OCI-LY7 (cell line): ENCODE data around the gene HIF3A. TPM values are rescaled to one million over a fixed set of nuclear protein-coding genes. Genes with fewer than 3 reads are reported as not detected.

ENCODE experiments used
- BruUV-seq: library from RNA; stranded (reverse); fragments of 400-500 nt; replicated peaks from 2 replicates; lab custom pipeline; 2021; lab: Mats Ljungman, UMichigan
- CTCF ChIA-PET: fragments of 300-600 bp; sonication (Branson Sonifier 250); formaldehyde crosslinking; loops from one replicate; lab custom pipeline; 2022; ENCODE audit warnings: antibody characterized with exemption; ENCODE audit not compliant: unreplicated experiment; lab: Charles Lee
- POLR2A ChIA-PET: fragments of 300-600 bp; sonication (Branson Sonifier 250); formaldehyde crosslinking; loops from one replicate; lab custom pipeline; 2022; ENCODE audit warnings: antibody characterized with exemption; lab: Charles Lee
- DNase-seq: peaks from one replicate; pipeline ENCODE4 v3.0.0-alpha.2; 2015; ENCODE audit warnings: low spot score
- H2AFZ ChIP-seq: fragments of 200-600 bp; sonication (generic), shearing (Covaris generic); 2 replicates; pipeline ENCODE4 v1.6.1; 2014; ENCODE audit warnings: mild to moderate bottlenecking, antibody characterized with exemption, low read length, moderate library complexity
- H3K27ac ChIP-seq: fragments of 200-600 bp; sonication (generic); 2 replicates; pipeline ENCODE4 v1.5.1; 2014; ENCODE audit warnings: mixed run types, low read depth, mild to moderate bottlenecking, moderate library complexity, low read length, inconsistent platforms; ENCODE audit not compliant: poor library complexity, severe bottlenecking
- H3K36me3 ChIP-seq: fragments of 200-600 bp; sonication (generic); 2 replicates; pipeline ENCODE4 v1.6.1; 2014; ENCODE audit warnings: mild to moderate bottlenecking, antibody characterized with exemption, low read length, moderate library complexity, mixed read lengths; ENCODE audit not compliant: insufficient read depth
- H3K4me1 ChIP-seq: fragments of 200-600 bp; sonication (generic); 2 replicates; pipeline ENCODE4 v1.5.1; 2014; ENCODE audit warnings: mild to moderate bottlenecking, low read length; ENCODE audit not compliant: insufficient read depth, poor library complexity, severe bottlenecking
- H3K4me2 ChIP-seq: fragments of 200-600 bp; sonication (generic); 2 replicates; pipeline ENCODE4 v1.6.1; 2014; ENCODE audit warnings: mild to moderate bottlenecking, low read length
- H3K4me3 ChIP-seq: fragments of 200-600 bp; sonication (generic); 2 replicates; pipeline ENCODE4 v1.5.1; 2014; ENCODE audit warnings: mild to moderate bottlenecking, low read depth, low read length; ENCODE audit not compliant: poor library complexity, severe bottlenecking
- H3K79me2 ChIP-seq: fragments of 200-600 bp; sonication (generic); 2 replicates; pipeline ENCODE4 v1.6.1; 2016; ENCODE audit warnings: low read depth, mild to moderate bottlenecking, low read length, moderate library complexity, mixed read lengths; ENCODE audit not compliant: insufficient read depth
- H3K9me2 ChIP-seq: fragments of 200-600 bp; sonication (generic); 2 replicates; pipeline ENCODE4 v1.6.1; 2016; ENCODE audit warnings: mild to moderate bottlenecking, low read length, mixed read lengths; ENCODE audit not compliant: insufficient read depth
- H3K9me3 ChIP-seq: fragments of 200-600 bp; sonication (generic); 2 replicates; pipeline ENCODE4 v1.6.1; 2014; ENCODE audit warnings: mild to moderate bottlenecking, mixed run types, low read length, mixed read lengths
- H4K20me1 ChIP-seq: fragments of 200-600 bp; sonication (generic); 2 replicates; pipeline ENCODE4 v1.6.1; 2014; ENCODE audit warnings: mild to moderate bottlenecking, antibody characterized with exemption, low read length, moderate library complexity, mixed read lengths; ENCODE audit not compliant: insufficient read depth
- CTCF ChIP-seq: fragments of 200-600 bp; sonication (generic); conservative IDR thresholded peaks from 2 replicates; pipeline ENCODE4 v1.5.1; 2014; ENCODE audit warnings: mild to moderate bottlenecking, antibody characterized with exemption, low read length, moderate library complexity, mixed read lengths
- EZH2phosphoT487 ChIP-seq: fragments of 200-600 bp; sonication (generic); IDR thresholded peaks from 2 replicates; pipeline ENCODE4 v1.6.1; 2018; ENCODE audit warnings: low read depth, borderline replicate concordance, mild to moderate bottlenecking, mixed run types, antibody characterized with exemption, low read length, moderate library complexity, mixed read lengths
- intact Hi-C: fragments of 100-400 bp; cut with micrococcal nuclease; formaldehyde crosslinking; loops from one replicate; pipeline ENCODE4 v1.10.0; 2022; ENCODE audit not compliant: unreplicated experiment
- total RNA-seq, 2 experiments: library from RNA; depleted of rRNA in 1 of 2; stranded (reverse); fragments of >200 nt in 1 of 2; shearing (Covaris generic) in 1 of 2; gene quantifications; 2 replicates each; pipeline ENCODE4 v1.2.3, GENCODE V29; 2014 to 2022

Gene HIF3A
- total RNA-seq, 2 experiments from 2014 or later: not detected

GRCh38 chr19:46283771-46284170, 13.1 kb upstream of the HIF3A start:
- Histone ChIP-seq H3K4me3 (no peak overlapping the region), H3K27ac (no peak overlapping the region), H2AFZ (no peak overlapping the region), H3K36me3 (no peaks in the 10 kb centered on the region), H3K79me2 (no peaks in the 10 kb centered on the region), H4K20me1 (no peaks in the 10 kb centered on the region), H3K4me2 (no peak overlapping the region), H3K9me3 (no peaks in the 10 kb centered on the region), H3K9me2 (no peaks in the 10 kb centered on the region), H3K4me1 (no peaks in the 10 kb centered on the region)
- intact Hi-C loops: no loop called here
- CTCF ChIA-PET: no interaction called here
- TF ChIP-seq CTCF (no peak), EZH2phosphoT487 (no peak)
- no TSS peak for BruUV-seq
- DNase-seq: no peak
- POLR2A ChIA-PET: no interaction called here

- H4K20me1 ChIP-seq: no peaks in the 10 kb centered on the region
- DNase-seq: no peak
- ChIA-PET CTCF (no interaction called here), POLR2A (no interaction called here)
- no peaks in the 10 kb centered on the region for H3K9me3 ChIP-seq
- H2AFZ ChIP-seq: no peak overlapping the region
- H3K36me3 ChIP-seq: no peaks in the 10 kb centered on the region
- H3K9me2 ChIP-seq: no peaks in the 10 kb centered on the region
- no TSS peak for BruUV-seq
- TF ChIP-seq EZH2phosphoT487: no peak
- no peak for TF ChIP-seq CTCF
- intact Hi-C loops: no loop called here
- H3K4me1 ChIP-seq: no peaks in the 10 kb centered on the region
- no peak overlapping the region for H3K27ac ChIP-seq
- H3K4me3 ChIP-seq: no peak overlapping the region
- H3K4me2 ChIP-seq: no peak overlapping the region
- H3K79me2 ChIP-seq: no peaks in the 10 kb centered on the region
Measured at GRCh38 chr19:46284635-46285034, 12.2 kb upstream of the HIF3A start.

- DNase-seq: no peak
- Histone ChIP-seq H3K27ac (no peak overlapping the region), H3K9me3 (no peaks in the 10 kb centered on the region), H4K20me1 (no peaks in the 10 kb centered on the region), H2AFZ (no peak overlapping the region), H3K4me1 (no peaks in the 10 kb centered on the region), H3K79me2 (no peaks in the 10 kb centered on the region), H3K9me2 (no peaks in the 10 kb centered on the region), H3K4me3 (no peak overlapping the region), H3K36me3 (no peaks in the 10 kb centered on the region), H3K4me2 (no peak overlapping the region)
- CTCF ChIA-PET: no interaction called here
- intact Hi-C loops: no loop called here
- BruUV-seq: no TSS peak
- no peak for TF ChIP-seq EZH2phosphoT487
- no peak for TF ChIP-seq CTCF
- POLR2A ChIA-PET: no interaction called here
Measured at GRCh38 chr19:46287585-46287984, 9.3 kb upstream of the HIF3A start.
